ENCODE data around the gene CDON.

DNA sequence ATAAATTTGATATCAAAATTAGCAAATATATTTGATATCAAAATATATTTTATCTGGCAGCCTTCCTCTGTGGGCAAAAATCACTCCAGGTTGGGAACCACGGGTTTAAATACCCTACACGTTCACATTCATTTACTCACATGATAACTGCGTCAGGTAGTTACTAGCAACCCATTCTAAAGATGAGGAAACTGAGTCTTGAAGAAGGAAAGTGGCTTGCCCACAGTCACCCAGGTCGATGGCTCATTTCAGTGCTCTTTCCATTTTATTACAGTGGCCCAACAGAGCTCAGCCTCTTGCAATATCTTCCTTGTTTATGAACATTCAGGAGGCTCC is 19.2 kb upstream of the CDON start:
- TF ChIP-seq, protein P1, sequence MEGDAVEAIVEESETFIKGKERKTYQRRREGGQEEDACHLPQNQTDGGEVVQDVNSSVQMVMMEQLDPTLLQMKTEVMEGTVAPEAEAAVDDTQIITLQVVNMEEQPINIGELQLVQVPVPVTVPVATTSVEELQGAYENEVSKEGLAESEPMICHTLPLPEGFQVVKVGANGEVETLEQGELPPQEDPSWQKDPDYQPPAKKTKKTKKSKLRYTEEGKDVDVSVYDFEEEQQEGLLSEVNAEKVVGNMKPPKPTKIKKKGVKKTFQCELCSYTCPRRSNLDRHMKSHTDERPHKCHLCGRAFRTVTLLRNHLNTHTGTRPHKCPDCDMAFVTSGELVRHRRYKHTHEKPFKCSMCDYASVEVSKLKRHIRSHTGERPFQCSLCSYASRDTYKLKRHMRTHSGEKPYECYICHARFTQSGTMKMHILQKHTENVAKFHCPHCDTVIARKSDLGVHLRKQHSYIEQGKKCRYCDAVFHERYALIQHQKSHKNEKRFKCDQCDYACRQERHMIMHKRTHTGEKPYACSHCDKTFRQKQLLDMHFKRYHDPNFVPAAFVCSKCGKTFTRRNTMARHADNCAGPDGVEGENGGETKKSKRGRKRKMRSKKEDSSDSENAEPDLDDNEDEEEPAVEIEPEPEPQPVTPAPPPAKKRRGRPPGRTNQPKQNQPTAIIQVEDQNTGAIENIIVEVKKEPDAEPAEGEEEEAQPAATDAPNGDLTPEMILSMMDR (IDR thresholded peaks at IDR 0.05 in 4 of 5, conservative IDR thresholded peaks at IDR 0.05 in 1 of 5) = no peak
- TF ChIP-seq POLR2A (IDR thresholded peaks at IDR 0.05) = no peak

All from gastrocnemius medialis (tissue), 4 donors.